Measurements from ENCODE around the gene XIRP2.

Gene XIRP2

GRCh38 chr2:166891727-166892126, 3.4 kb downstream of the XIRP2 start:
- Histone ChIP-seq H3K36me3 (ENCODE audit: control insufficient read depth, insufficient read depth, low read length) (no peaks in the 10 kb centered on the region), H3K27me3 (ENCODE audit: control insufficient read depth, insufficient read depth, low read length, poor library complexity, severe bottlenecking) (no peaks in the 10 kb centered on the region), H3K4me1 (ENCODE audit: control insufficient read depth, insufficient read depth, low read length) (no peaks in the 10 kb centered on the region), H3K9me3 (ENCODE audit: control insufficient read depth, low read length) (no peaks in the 10 kb centered on the region), H3K27ac (ENCODE audit: insufficient read depth, low read depth, low read length, poor library complexity, severe bottlenecking) (no peak overlapping the region), H3K4me3 (ENCODE audit: insufficient read depth, low read depth, low read length) (no peak overlapping the region)
- 80 to 95% methylated on average over 2 of the region's 2 CpGs for WGBS, 2 experiments

- H3K4me1 ChIP-seq (ENCODE audit: control insufficient read depth, insufficient read depth, low read length): no peaks in the 10 kb centered on the region
- H3K27me3 ChIP-seq (ENCODE audit: control insufficient read depth, insufficient read depth, low read length, poor library complexity, severe bottlenecking): no peaks in the 10 kb centered on the region
- H3K36me3 ChIP-seq (ENCODE audit: control insufficient read depth, insufficient read depth, low read length): no peaks in the 10 kb centered on the region
- H3K9me3 ChIP-seq (ENCODE audit: control insufficient read depth, low read length): no peaks in the 10 kb centered on the region
- no peak overlapping the region for H3K27ac ChIP-seq (ENCODE audit: insufficient read depth, low read depth, low read length, poor library complexity, severe bottlenecking)
- no peak overlapping the region for H3K4me3 ChIP-seq (ENCODE audit: insufficient read depth, low read depth, low read length)
Measured at GRCh38 chr2:166892397-166892796, 4.1 kb downstream of the XIRP2 start.

DNA sequence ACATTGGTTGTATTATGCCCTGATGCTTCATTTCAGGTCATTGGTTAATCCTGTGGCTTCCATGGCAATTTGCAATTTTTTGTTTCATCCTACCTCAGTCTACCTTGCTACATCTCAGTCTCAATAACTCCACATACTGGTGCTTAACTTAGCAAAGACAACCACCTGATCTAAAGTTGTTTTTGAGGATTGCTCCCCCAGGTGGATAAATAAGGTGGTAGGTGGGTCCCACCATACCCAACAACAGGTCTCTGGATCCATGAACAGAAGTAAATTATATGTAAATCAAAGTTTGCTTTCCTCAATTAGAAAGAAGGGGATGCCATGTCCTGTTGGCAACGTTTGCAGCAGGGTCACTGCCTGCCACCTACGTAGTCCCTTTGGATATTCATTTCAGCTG, 7.0 kb downstream of the XIRP2 start:
- Histone ChIP-seq H3K9me3 (ENCODE audit: control insufficient read depth, low read length) (no peaks in the 10 kb centered on the region), H3K4me3 (ENCODE audit: insufficient read depth, low read depth, low read length) (no peak overlapping the region), H3K27me3 (ENCODE audit: control insufficient read depth, insufficient read depth, low read length, poor library complexity, severe bottlenecking) (no peaks in the 10 kb centered on the region), H3K27ac (ENCODE audit: insufficient read depth, low read depth, low read length, poor library complexity, severe bottlenecking) (no peak overlapping the region), H3K4me1 (ENCODE audit: control insufficient read depth, insufficient read depth, low read length) (no peaks in the 10 kb centered on the region), H3K36me3 (ENCODE audit: control insufficient read depth, insufficient read depth, low read length) (no peaks in the 10 kb centered on the region)
- 88% methylated on average over 2 of the region's 2 CpGs; no CpG with 5 or more reads in 1 of the 2 experiments for WGBS, 2 experiments

GRCh38 chr2:166897666-166898065, 9.4 kb downstream of the XIRP2 start:
- Histone ChIP-seq H3K4me1 (ENCODE audit: control insufficient read depth, insufficient read depth, low read length) (no peaks in the 10 kb centered on the region), H3K9me3 (ENCODE audit: control insufficient read depth, low read length) (no peaks in the 10 kb centered on the region), H3K27me3 (ENCODE audit: control insufficient read depth, insufficient read depth, low read length, poor library complexity, severe bottlenecking) (no peaks in the 10 kb centered on the region), H3K4me3 (ENCODE audit: insufficient read depth, low read depth, low read length) (no peak overlapping the region), H3K36me3 (ENCODE audit: control insufficient read depth, insufficient read depth, low read length) (no peaks in the 10 kb centered on the region), H3K27ac (ENCODE audit: insufficient read depth, low read depth, low read length, poor library complexity, severe bottlenecking) (no peak overlapping the region)

DNA sequence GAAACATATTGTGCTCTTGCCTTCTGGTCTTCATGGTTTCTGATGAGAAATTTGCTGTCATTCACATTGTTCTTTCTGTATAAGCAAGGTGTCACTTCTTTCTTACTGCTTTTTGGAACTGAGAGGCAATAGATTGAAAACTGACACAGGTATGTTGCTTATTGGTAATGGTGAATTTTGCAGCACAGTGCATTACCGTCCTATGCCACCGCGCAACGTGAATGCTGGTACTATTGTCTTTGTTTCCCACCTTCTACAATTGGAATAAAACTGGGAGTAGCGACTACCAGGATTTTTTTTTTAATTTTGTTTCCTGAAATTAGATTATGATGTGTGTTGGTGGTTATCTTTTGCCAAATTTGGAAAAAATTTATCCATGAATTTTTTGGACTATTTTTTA, 11.4 kb downstream of the XIRP2 start:
- WGBS, 2 experiments: 92 to 100% methylated on average over 4 to 5 of the region's 5 CpGs
- H3K27ac ChIP-seq (ENCODE audit: insufficient read depth, low read depth, low read length, poor library complexity, severe bottlenecking): no peak overlapping the region
- no peaks in the 10 kb centered on the region for H3K4me1 ChIP-seq (ENCODE audit: control insufficient read depth, insufficient read depth, low read length)
- no peaks in the 10 kb centered on the region for H3K36me3 ChIP-seq (ENCODE audit: control insufficient read depth, insufficient read depth, low read length)
- H3K9me3 ChIP-seq (ENCODE audit: control insufficient read depth, low read length): no peaks in the 10 kb centered on the region
- H3K27me3 ChIP-seq (ENCODE audit: control insufficient read depth, insufficient read depth, low read length, poor library complexity, severe bottlenecking): no peaks in the 10 kb centered on the region
- no peak overlapping the region for H3K4me3 ChIP-seq (ENCODE audit: insufficient read depth, low read depth, low read length)

- no peak overlapping the region for H3K4me3 ChIP-seq (ENCODE audit: insufficient read depth, low read depth, low read length)
- H3K36me3 ChIP-seq (ENCODE audit: control insufficient read depth, insufficient read depth, low read length): no peaks in the 10 kb centered on the region
- no peaks in the 10 kb centered on the region for H3K9me3 ChIP-seq (ENCODE audit: control insufficient read depth, low read length)
- WGBS, 2 experiments: 77 to 82% methylated on average over 2 of the region's 2 CpGs
- H3K27ac ChIP-seq (ENCODE audit: insufficient read depth, low read depth, low read length, poor library complexity, severe bottlenecking): no peak overlapping the region
- no peaks in the 10 kb centered on the region for H3K4me1 ChIP-seq (ENCODE audit: control insufficient read depth, insufficient read depth, low read length)
- no peaks in the 10 kb centered on the region for H3K27me3 ChIP-seq (ENCODE audit: control insufficient read depth, insufficient read depth, low read length, poor library complexity, severe bottlenecking)
Measured at GRCh38 chr2:166900700-166901099, 12.4 kb downstream of the XIRP2 start.

- no peaks in the 10 kb centered on the region for H3K9me3 ChIP-seq (ENCODE audit: control insufficient read depth, low read length)
- H3K27ac ChIP-seq (ENCODE audit: insufficient read depth, low read depth, low read length, poor library complexity, severe bottlenecking): no peak overlapping the region
- WGBS, 2 experiments: 90 to 92% methylated on average over 2 of the region's 2 CpGs
- no peaks in the 10 kb centered on the region for H3K36me3 ChIP-seq (ENCODE audit: control insufficient read depth, insufficient read depth, low read length)
- H3K27me3 ChIP-seq (ENCODE audit: control insufficient read depth, insufficient read depth, low read length, poor library complexity, severe bottlenecking): no peaks in the 10 kb centered on the region
- H3K4me1 ChIP-seq (ENCODE audit: control insufficient read depth, insufficient read depth, low read length): no peaks in the 10 kb centered on the region
- no peak overlapping the region for H3K4me3 ChIP-seq (ENCODE audit: insufficient read depth, low read depth, low read length)
Measured at GRCh38 chr2:166901336-166901735, 13.1 kb downstream of the XIRP2 start.

DNA sequence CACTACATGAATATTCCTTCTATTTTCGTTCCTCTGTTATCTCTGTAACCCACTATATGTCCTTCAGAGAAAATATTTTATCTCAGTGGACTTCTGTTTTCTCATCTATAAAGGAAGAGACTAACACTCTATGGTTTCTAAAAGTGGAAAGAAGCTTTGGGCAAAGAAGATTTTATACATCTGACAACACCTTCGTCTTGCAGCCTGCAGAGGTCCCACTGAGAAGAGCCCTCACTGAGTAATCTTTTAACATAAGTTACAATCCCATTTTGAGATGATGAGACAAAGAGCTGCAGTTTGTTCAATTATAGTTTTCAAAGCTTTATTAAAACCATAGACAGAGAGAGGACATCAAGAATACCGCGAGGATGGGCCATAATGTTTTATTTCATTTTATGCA, 28.7 kb downstream of the XIRP2 start:
- WGBS, 2 experiments: 85 to 100% methylated on average over 2 to 4 of the region's 4 CpGs

DNA sequence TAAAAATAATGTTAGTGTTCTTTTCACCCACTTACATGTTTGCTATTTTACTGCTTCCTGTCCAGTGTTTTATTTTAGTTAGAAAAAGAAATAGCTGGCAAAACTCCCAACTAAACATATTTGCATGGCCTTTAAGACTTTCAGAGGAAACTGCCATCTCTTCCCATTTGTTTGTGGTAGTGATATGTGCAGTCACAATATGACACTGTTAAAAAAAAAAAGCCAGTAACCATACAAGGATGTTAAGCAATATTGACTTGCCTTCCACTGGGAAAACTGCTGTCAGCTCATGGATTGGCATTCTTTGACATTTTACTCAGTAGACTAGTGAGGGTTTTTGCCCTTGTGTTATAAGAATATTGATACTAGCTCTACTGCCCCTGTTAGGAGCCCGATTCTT, 29.1 kb downstream of the XIRP2 start:
- Histone ChIP-seq H3K27me3 (ENCODE audit: control insufficient read depth, insufficient read depth, low read length, poor library complexity, severe bottlenecking) (no peaks in the 10 kb centered on the region), H3K36me3 (ENCODE audit: control insufficient read depth, insufficient read depth, low read length) (no peaks in the 10 kb centered on the region), H3K27ac (ENCODE audit: insufficient read depth, low read depth, low read length, poor library complexity, severe bottlenecking) (no peak overlapping the region), H3K9me3 (ENCODE audit: control insufficient read depth, low read length) (peaks cover 2% of the 10 kb centered on the region), H3K4me1 (ENCODE audit: control insufficient read depth, insufficient read depth, low read length) (no peaks in the 10 kb centered on the region), H3K4me3 (ENCODE audit: insufficient read depth, low read depth, low read length) (no peak overlapping the region)
- WGBS, 2 experiments: 86 to 100% methylated on average over 1 of the region's 1 CpG

More for the DNA sequence above, 28.7 kb downstream of the XIRP2 start:
- Histone ChIP-seq H3K9me3 (ENCODE audit: control insufficient read depth, low read length) (peaks cover 2% of the 10 kb centered on the region), H3K27me3 (ENCODE audit: control insufficient read depth, insufficient read depth, low read length, poor library complexity, severe bottlenecking) (no peaks in the 10 kb centered on the region), H3K4me3 (ENCODE audit: insufficient read depth, low read depth, low read length) (no peak overlapping the region), H3K4me1 (ENCODE audit: control insufficient read depth, insufficient read depth, low read length) (no peaks in the 10 kb centered on the region), H3K36me3 (ENCODE audit: control insufficient read depth, insufficient read depth, low read length) (no peaks in the 10 kb centered on the region), H3K27ac (ENCODE audit: insufficient read depth, low read depth, low read length, poor library complexity, severe bottlenecking) (no peak overlapping the region)

DNA sequence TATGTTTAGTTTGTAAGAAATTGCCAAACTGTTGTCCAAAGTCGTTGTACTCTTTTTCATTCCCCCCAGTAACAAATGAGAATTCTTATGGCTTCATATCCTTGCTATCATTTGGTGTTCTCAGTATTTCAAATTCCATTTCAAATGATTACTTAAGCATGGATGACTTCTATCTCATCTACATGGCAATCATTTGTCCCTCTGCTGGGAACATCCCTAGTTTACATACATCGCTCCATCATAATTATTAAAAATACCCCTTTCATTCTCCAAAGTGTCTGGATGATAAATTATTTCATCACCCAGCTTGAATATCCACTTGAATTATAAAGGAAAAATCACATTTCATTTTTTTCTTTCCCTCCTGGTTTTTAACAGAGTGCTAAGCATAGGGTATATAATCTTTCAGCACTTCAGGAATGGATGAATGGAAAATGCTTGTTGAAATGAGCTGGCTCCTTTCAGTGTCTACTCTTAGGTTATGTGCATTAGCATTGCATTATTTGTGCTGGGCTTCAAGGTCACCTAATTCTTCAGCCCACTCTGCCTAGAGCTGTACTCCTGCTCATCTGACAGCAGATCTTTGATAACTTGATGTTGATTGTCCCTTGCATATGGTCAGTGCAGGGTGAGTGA, 33.1 kb downstream of the XIRP2 start:
- H3K9me3 ChIP-seq (ENCODE audit: control insufficient read depth, low read length): no peaks in the 10 kb centered on the region
- no peaks in the 10 kb centered on the region for H3K27me3 ChIP-seq (ENCODE audit: control insufficient read depth, insufficient read depth, low read length, poor library complexity, severe bottlenecking)
- 87 to 95% methylated on average over 2 of the region's 2 CpGs for WGBS, 2 experiments
- no peaks in the 10 kb centered on the region for H3K36me3 ChIP-seq (ENCODE audit: control insufficient read depth, insufficient read depth, low read length)
- H3K4me1 ChIP-seq (ENCODE audit: control insufficient read depth, insufficient read depth, low read length): no peaks in the 10 kb centered on the region
- no peak overlapping the region for H3K4me3 ChIP-seq (ENCODE audit: insufficient read depth, low read depth, low read length)
- no peak overlapping the region for H3K27ac ChIP-seq (ENCODE audit: insufficient read depth, low read depth, low read length, poor library complexity, severe bottlenecking)

- H3K9me3 ChIP-seq (ENCODE audit: control insufficient read depth, low read length): no peaks in the 10 kb centered on the region
- H3K4me3 ChIP-seq (ENCODE audit: insufficient read depth, low read depth, low read length): no peak overlapping the region
Measured at GRCh38 chr2:166924967-166925366, 36.7 kb downstream of the XIRP2 start.

More at GRCh38 chr2:166924967-166925366, 36.7 kb downstream of the XIRP2 start:
- Histone ChIP-seq H3K27me3 (ENCODE audit: control insufficient read depth, insufficient read depth, low read length, poor library complexity, severe bottlenecking) (no peaks in the 10 kb centered on the region), H3K4me1 (ENCODE audit: control insufficient read depth, insufficient read depth, low read length) (no peaks in the 10 kb centered on the region), H3K36me3 (ENCODE audit: control insufficient read depth, insufficient read depth, low read length) (no peaks in the 10 kb centered on the region), H3K27ac (ENCODE audit: insufficient read depth, low read depth, low read length, poor library complexity, severe bottlenecking) (no peak overlapping the region)

All from ectodermal cell (in vitro differentiated cells).